Bronchial epithelial cell (primary cell): ENCODE results near the gene AKAP17A. TPM values are rescaled to one million over a fixed set of nuclear protein-coding genes. Genes with fewer than 3 reads are reported as not detected.

ENCODE experiments used
- DNase-seq: peaks from one replicate; pipeline ENCODE4 v3.0.0-alpha.2; 2010; ENCODE audit warnings: low read depth
- FAIRE-seq: peaks from 2 replicates; lab custom pipeline; 2011; peaks lifted over from hg19 to GRCh38; lab: Jason Lieb, UNC
- H3K27me3 ChIP-seq: 2 replicates; pipeline ENCODE4 v1.5.1; 2011; ENCODE audit warnings: low read length; ENCODE audit not compliant: control insufficient read depth, insufficient read depth
- H3K36me3 ChIP-seq: 2 replicates; pipeline ENCODE4 v1.5.1; 2011; ENCODE audit warnings: low read length; ENCODE audit not compliant: control insufficient read depth, insufficient read depth
- H3K4me3 ChIP-seq: 2 replicates; pipeline ENCODE4 v1.5.1; 2011; ENCODE audit warnings: mild to moderate bottlenecking, low read depth, low read length, control low read depth
- total RNA-seq: library from RNA; depleted of rRNA; stranded (reverse); fragments of >200 nt; gene quantifications from 2 replicates; pipeline ENCODE4 v1.2.1, GENCODE V29; 2014
- TF ChIP-seq, protein P1 (sequence below): IDR thresholded peaks from 2 replicates; pipeline ENCODE4 v1.5.1; 2011; ENCODE audit warnings: mild to moderate bottlenecking, moderate library complexity, low read length, control low read depth, inconsistent platforms; ENCODE audit not compliant: insufficient read depth, severe bottlenecking

AKAP17A gene, protein sequence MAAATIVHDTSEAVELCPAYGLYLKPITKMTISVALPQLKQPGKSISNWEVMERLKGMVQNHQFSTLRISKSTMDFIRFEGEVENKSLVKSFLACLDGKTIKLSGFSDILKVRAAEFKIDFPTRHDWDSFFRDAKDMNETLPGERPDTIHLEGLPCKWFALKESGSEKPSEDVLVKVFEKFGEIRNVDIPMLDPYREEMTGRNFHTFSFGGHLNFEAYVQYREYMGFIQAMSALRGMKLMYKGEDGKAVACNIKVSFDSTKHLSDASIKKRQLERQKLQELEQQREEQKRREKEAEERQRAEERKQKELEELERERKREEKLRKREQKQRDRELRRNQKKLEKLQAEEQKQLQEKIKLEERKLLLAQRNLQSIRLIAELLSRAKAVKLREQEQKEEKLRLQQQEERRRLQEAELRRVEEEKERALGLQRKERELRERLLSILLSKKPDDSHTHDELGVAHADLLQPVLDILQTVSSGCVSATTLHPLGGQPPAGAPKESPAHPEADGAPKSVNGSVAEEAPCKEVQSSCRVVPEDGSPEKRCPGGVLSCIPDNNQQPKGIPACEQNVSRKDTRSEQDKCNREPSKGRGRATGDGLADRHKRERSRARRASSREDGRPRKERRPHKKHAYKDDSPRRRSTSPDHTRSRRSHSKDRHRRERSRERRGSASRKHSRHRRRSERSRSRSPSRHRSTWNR
- total RNA-seq, result 22.6 and 27.1 TPM in 2 replicates

DNA sequence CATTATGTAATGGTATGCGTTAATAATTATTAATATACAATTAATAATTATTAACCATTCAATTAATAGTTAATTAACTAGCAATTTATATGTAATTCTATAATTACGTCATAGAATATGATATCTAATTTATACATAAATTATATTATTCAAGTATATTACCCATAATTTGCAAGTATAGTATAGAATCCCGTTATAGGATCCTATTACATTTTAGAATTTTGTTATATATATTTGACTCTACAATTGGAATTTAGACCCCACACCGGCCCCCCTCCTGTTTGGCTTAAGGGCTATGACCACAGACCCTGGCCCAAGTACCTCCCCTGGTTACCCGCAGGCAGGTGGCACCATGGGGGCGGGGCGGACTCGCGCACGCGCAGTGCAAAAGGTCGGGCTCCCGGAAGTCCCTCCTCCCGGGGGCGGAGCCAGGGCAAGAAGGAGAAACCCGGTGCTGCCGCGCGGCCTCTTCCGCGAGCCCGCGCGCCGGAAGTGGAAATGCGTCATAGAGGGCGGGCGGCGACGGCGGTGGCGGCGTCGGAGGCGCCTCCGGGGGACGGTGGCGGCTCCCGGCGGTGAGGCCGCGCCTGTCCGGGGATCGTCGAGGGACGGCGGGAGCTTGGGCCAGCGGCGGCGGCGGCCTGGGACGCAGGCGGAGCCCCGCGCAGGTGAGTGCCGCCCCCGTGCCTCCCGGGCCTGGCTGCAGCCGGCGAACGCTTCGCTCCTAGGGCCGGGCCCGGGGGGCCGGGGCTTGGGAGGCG lies at the start of gene AKAP17A:
TSS of gene AKAP17A (plus strand) at position 503 of the 761 bp plus-strand sequence. CDS start 1,859 bp downstream, outside the sequence.
- DNase-seq (peak; percentile 74), FAIRE-seq (no peak)
- no peaks in the 10 kb centered on the region for H3K27me3 ChIP-seq
- H3K36me3 ChIP-seq, result peaks cover 18% of the 10 kb centered on the region
- peak within 1 kb of the TSS; percentile 70 for H3K4me3 ChIP-seq
- TF ChIP-seq, protein P1, sequence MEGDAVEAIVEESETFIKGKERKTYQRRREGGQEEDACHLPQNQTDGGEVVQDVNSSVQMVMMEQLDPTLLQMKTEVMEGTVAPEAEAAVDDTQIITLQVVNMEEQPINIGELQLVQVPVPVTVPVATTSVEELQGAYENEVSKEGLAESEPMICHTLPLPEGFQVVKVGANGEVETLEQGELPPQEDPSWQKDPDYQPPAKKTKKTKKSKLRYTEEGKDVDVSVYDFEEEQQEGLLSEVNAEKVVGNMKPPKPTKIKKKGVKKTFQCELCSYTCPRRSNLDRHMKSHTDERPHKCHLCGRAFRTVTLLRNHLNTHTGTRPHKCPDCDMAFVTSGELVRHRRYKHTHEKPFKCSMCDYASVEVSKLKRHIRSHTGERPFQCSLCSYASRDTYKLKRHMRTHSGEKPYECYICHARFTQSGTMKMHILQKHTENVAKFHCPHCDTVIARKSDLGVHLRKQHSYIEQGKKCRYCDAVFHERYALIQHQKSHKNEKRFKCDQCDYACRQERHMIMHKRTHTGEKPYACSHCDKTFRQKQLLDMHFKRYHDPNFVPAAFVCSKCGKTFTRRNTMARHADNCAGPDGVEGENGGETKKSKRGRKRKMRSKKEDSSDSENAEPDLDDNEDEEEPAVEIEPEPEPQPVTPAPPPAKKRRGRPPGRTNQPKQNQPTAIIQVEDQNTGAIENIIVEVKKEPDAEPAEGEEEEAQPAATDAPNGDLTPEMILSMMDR, result peak; percentile 3

DNA sequence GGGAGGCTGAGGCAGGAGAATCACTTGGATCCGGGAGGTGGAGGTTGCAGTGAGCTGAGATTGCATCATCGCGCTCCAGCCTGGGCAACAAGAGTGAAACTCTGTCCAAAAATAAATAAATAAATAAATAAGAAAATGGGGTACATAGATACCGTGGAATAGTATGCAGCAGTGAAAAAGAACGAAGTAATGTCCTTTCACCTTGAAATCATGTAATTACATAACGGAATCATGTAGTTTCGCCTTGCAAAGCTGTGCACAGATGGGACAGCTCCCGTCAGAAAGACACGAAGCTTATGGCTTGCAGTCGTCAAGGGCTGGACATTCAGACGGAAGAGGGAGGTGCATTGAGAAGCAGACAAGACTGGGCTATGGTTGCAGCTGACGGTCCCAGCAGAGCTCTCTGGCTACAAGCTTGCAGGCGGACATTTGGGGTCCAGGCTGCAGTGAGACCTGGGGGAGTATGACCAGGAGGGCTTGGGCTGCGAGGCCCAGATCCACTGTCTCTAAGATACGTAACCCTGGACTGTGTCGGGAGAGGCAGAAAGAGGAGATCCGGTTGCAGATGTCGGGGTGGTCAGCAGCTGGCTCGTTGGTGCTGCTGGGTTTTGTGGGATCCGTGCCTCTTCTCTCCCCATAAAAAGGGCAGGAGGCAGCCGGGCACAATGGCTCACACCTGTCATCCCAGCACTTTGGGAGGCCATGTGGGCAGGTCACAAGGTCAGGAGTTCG lies 48.2 kb upstream of the AKAP17A start:
- H3K27me3 ChIP-seq, result no peaks in the 10 kb centered on the region
- H3K36me3 ChIP-seq, result no peaks in the 10 kb centered on the region
- DNase-seq (no peak), FAIRE-seq (no peak)
- TF ChIP-seq, protein P1, result no peak
- no peak overlapping the region for H3K4me3 ChIP-seq

DNA sequence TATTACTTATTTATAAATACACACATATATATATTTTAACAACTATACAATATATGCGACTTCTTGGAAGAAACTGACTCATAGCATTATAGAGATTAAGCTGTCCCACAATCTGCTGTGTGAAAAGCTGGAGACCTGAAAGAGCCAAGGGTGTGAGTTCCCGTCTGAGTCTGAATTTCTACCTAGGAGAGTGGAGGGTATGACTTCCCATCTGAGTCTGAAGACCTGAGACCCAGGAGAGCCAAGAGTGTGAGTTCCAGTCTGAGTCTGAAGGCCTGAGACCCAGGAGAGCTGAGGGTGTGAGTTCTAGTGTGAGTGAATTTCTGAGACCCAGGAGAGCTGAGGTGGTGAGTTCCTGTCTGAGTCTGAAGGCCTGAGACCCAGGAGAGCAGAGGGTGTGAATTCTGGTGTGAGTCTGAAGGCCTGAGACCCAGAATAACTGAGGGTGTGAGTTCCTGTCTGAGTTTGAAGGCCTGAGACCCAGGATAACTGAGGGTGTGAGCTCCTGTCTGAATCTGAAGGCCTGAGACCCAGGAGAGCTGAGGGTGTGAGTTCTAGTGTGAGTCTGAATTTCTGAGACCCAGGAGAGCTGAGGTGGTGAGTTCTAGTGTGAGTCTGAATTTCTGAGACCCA lies 45.5 kb upstream of the AKAP17A start:
- H3K27me3 ChIP-seq, result no peaks in the 10 kb centered on the region
- TF ChIP-seq, protein P1, result no peak
- DNase-seq (no peak), FAIRE-seq (peak; percentile 13)
- no peak overlapping the region for H3K4me3 ChIP-seq
- no peaks in the 10 kb centered on the region for H3K36me3 ChIP-seq

DNA sequence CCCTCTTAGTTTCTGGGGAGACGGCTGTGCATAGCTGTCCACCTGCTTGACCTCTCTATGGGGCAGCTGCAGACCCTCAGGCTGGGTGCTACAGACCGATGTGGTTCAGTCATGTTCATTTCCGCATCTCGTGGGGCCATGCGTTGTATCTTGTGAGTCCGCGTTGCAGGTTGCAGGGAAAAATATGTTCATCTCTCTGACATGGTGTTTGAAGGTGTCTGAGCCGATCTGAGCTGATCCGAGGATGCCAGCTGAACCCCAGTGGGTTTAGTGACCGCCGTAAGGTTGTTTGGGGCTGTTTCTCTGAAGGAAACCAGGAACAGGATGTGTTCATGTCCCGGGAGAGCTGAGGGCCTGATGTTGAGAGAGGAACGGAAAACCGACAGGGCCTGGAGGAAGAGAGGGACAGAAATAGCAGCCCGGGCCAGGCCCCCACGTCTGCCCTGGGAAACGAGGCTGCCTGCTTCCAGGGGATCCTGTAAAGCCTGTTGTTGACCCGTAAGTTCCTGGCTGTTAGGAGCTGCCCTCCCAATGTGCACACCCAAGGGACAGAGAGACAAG lies 44.6 kb upstream of the AKAP17A start:
- no peak for DNase-seq

More for the DNA sequence above, 44.6 kb upstream of the AKAP17A start:
- TF ChIP-seq, protein P1, result no peak
- Histone ChIP-seq H3K36me3 (no peaks in the 10 kb centered on the region), H3K27me3 (no peaks in the 10 kb centered on the region), H3K4me3 (no peak overlapping the region)
- no peak for FAIRE-seq
